HG02973 (cell line): ENCODE results near the gene CCDC157.

ENCODE experiments used
- ATAC-seq: cut with Tn5 transposase; IDR thresholded peaks from one replicate; pipeline ENCODE4 v1.9.1; 2021; ENCODE audit warnings: moderate library complexity; ENCODE audit not compliant: unreplicated experiment

CCDC157 gene

GRCh38 chr22:30356449-30357235 lies at the start of gene CCDC157, which contains the start of gene SF3A1:
Gene CCDC157 (plus strand): TSS chr22:30357007. CDS start chr22:30366001, 8,994 bp downstream.
Gene SF3A1 (minus strand): TSS chr22:30356894. CDS start chr22:30356792, 102 bp downstream.
- peak; percentile 90 for ATAC-seq

- no peak for ATAC-seq
These were observed 49.7 kb upstream of the CCDC157 start for GRCh38 chr22:30307041-30307574.

- ATAC-seq, result no peak
These were observed 48.7 kb upstream of the CCDC157 start for GRCh38 chr22:30308093-30308492.

GRCh38 chr22:30308518-30309230 lies 48.1 kb upstream of the CCDC157 start:
- no peak for ATAC-seq

- ATAC-seq, result no peak
These were observed 46.7 kb upstream of the CCDC157 start for GRCh38 chr22:30309951-30310741.

- ATAC-seq, result no peak
These were observed 45.7 kb upstream of the CCDC157 start for GRCh38 chr22:30310881-30311771.

GRCh38 chr22:30312053-30312452 lies 44.8 kb upstream of the CCDC157 start:
- ATAC-seq, result no peak

- ATAC-seq, result no peak
These were observed 43.1 kb upstream of the CCDC157 start for GRCh38 chr22:30313527-30314363.

- ATAC-seq, result peak; percentile 37
These were observed 41.9 kb upstream of the CCDC157 start for GRCh38 chr22:30314915-30315314.

- no peak for ATAC-seq
These were observed 40.7 kb upstream of the CCDC157 start for GRCh38 chr22:30315962-30316576.

GRCh38 chr22:30317778-30318177 lies 39.0 kb upstream of the CCDC157 start:
- no peak for ATAC-seq

GRCh38 chr22:30318799-30319419 lies 37.9 kb upstream of the CCDC157 start:
- ATAC-seq, result no peak

GRCh38 chr22:30320021-30320556 lies 36.7 kb upstream of the CCDC157 start:
- no peak for ATAC-seq

GRCh38 chr22:30321461-30321860 lies 35.3 kb upstream of the CCDC157 start:
- ATAC-seq, result no peak

GRCh38 chr22:30323246-30323645 lies 33.6 kb upstream of the CCDC157 start:
- ATAC-seq, result no peak

- no peak for ATAC-seq
These were observed 32.6 kb upstream of the CCDC157 start for GRCh38 chr22:30324014-30324730.

GRCh38 chr22:30325065-30325720 lies 31.6 kb upstream of the CCDC157 start:
- ATAC-seq, result no peak
